NT2/D1 (cell line): ENCODE data around the gene CIB2.

Experiments
- SUZ12 ChIP-seq: IDR thresholded peaks from 2 replicates; pipeline ENCODE4 v1.6.1; 2011; ENCODE audit not compliant: insufficient read length, insufficient read depth; ENCODE audit errors: extremely low read depth
- YY1 ChIP-seq: IDR thresholded peaks from 2 replicates; pipeline ENCODE4 v1.6.1; 2011; ENCODE audit not compliant: insufficient read length, insufficient read depth

DNA sequence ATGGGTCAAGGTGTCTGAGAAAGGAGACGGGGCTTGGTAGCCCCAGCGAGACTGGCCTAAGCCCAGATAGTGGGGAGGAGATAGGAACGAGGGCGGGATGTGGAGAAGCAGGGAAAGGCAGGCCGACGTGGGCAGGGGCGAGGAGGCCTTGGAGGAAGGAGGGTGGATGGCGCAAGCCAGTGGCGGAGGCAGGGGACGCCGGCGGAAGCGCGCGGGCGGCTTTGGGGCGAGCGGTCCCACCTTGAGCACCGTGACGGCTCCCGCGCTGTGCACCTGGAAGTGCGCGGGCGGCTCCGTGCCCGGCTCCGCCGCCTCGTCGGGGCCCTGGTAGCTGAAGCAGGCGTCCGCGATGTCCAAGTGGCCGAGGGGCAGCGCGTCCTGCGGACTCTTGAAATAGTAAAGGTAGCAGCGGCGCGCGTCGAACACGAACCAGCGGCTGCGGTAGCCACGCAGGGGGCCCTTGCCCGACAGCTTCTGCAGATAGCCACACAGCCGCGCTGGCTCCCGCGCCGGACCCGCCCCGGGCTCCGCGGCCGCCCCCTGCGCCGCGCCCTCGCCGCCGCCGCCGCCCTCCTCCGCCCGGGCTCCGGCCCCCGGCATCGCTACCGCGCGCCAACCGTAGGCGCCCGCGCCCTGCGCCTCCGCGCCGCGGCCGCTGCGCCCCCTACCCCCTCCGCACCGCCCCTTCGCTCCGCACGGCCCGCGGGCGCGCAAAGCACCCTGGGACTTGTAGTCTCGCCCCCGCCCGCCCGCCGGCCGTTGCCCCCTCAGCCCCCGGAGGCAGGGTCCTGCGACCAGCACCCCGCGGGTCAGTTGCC is 54.0 kb downstream of the CIB2 start, which contains the start of gene TBC1D2B:
- no peak for TF ChIP-seq YY1
- no peak for TF ChIP-seq SUZ12
